Right renal cortex interstitium (tissue), 3 donors: ENCODE data around the gene USP19. TPM values are rescaled to one million over a fixed set of nuclear protein-coding genes. Genes with fewer than 3 reads are reported as not detected.

ENCODE experiments used
- DNase-seq, 3 donors: peaks; one replicate each; pipeline ENCODE4 v3.0.0-alpha.2; 2013; ENCODE audit warnings: low read depth in 3 of 3, low spot score in 2 of 3
- polyA plus RNA-seq, 3 donors: library from polyadenylated mRNA; unstranded; fragments of 120-200 nt; gene quantifications; one replicate each; pipeline ENCODE4 v1.2.1, GENCODE V29; 2013; ENCODE audit not compliant: insufficient read length in 3 of 3

The USP19 gene
- polyA plus RNA-seq, 3 donors: 60.2 to 63.0 (median 62.4) TPM

DNA sequence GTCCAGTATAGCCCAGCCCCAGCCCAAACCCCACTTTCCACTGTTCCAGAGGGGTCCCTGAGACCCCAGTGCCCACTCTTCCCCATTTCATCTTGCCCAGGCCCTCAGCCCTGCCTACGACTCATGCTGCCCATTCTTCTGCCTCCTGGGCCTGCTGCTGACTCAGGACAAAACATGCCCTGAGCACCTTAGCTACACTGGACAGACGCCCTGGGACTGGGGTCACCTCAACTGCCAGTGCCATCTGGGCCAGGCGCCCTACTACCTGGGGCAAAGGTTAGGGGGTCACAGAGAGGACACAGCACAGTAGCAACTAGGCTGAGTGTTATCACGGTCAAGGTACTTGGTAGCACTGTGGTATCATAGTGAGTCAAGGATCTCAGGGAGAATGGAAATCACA lies 14.9 kb upstream of the USP19 start:
- no peak for DNase-seq

DNA sequence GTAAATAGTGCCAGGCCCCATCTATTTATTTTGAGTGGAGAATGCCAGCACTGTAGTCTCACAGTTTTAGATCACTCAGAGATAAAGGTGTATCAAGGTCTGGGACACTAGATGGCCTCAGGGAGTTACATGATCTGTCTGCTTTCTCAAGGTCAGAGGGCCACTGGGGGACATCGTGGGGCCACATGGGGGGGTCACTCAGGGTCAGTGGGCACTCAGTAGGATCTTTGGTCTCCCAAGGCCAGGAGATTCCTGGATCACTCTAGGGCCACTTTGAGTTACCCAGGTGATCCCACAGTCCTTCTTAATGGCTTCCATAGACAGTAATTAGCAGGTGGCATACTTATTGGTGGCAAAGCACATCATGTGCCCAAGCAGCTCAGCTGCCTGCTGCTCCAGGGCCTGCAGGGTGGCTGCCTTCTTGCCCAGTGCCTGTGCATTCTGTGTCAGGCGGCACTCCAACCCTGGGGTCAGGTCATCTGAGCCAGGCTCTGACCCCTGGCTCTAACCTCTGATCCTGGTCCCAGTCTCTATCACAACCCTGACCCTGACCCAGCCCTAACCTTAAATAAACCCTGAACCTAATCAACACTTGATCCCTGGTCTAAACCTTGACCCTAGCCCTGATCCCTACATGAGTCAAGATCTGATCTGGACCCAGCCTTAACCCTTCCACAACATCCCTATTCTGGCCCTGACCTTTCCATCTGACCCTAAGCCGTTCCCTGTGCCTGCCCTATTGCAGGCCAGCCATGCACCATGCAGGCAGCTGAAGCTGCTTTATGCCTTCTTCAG lies 14.0 kb upstream of the USP19 start:
- no peak for DNase-seq

DNA sequence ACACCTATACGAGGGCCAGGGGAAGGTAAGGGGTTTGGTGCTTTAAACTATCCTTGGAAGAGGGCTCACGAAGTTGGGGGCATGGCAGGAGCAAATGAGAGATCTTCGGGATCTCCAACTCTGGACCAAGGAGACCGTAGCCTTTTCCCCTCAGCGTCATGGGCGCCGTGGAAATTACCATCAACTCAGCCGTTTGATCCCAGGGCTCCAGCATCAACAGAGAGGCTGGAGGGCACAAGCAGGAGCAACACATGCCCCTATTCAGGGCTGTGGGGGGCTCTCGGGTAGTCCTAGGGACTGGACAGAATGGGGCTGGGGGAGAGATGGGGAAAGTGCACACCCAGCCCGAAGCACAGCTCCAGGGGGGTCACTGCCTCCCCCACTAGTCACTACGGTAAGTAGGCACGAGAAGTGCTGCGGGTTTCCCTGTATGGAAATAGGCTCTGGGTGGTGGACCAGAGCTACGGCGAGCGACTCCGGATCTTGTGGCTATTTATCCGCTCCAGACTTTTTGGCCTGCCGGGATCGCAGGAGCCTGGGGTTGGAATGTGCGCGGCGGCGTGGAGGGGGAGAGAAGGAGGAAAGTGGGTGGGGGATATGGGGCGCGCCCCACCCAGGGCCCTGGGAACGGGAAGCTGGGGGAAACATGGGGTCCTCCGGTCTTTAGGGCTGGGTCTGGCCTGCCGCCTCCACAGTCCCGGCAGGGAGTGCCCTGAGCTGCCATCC lies 12.8 kb upstream of the USP19 start:
- peak; percentile 76 to 86 (median 79) for DNase-seq

DNA sequence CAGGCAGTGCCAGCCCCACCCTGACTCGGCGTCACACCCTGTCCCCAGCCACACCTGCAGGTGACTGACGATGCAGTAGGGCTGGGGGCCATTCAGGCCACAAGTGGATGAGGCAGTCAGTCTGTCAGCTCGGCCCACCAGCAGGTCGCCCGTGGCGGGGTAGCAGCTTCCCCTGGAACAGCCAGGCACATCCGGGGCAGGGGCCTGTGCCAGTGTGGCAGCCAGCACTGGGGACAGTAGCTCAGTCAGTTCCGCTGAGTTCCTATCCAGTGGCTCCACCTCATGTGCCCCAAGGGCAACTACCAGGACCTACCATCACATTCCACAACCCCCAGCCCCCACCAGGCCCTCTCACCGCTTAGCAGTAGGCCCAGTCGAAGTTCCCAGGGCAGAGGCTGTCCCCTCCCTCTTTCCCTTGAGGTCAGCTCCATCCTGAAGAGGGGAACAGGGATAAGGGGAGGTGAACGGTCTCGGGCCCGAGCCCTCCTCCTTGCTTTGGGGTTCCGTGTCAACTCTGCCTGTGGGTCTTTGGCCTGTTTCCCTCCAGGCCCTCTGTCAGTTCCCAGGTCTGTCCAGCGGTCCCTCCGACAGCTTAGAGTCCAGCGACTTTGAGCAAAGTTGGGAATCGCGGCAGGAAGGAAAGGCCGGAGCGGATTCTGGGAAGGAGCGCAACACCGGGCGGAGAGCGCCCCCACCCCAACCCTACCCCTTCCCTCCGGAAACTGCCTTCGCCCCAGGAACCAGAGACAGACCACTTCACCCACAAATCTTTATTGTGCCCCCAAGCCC lies 12.0 kb upstream of the USP19 start, which contains the start of gene LAMB2:
LAMB2 (minus strand) TSS at position 614 of the 789 bp plus-strand sequence; CDS start at position 431, 183 bp downstream.
- DNase-seq: peak; percentile 70 to 75 (median 71)

DNA sequence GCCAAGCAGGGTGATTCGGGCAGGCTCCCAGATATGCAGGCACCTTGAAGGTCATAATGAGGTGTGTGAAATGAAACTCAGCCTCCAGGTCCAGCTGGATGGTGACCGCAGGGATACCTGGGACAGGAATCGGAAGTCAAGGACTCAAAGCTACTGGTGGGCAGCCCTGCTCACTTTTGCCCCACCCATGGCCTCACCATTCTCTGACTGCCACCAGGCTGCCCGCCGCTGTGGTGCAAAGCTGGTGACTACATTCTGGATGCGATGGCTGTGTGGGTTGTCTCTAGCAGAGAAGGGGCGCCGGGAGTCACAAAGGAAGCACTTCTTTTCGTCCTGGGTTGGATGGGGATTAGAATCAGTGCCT lies 11.4 kb upstream of the USP19 start:
- DNase-seq: no peak

DNA sequence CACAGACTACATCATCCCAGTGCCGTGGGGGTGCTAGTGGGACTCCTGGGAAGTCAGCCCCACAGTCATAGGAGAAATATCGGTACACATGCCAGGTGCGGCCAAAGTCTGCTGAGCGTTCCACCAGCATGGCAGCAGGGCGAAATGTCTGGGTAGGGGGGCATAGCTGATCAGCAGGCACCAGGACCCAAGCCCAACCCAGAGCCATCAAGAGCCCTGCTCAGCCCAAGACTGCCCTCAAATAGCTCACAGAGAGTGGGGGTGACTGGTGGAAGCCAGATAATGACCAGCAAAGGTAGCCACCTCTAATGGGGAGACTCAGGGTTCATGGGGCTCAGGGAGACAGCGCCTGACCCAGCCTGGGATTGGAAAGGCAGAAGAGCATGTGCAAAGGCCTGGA lies 11.0 kb upstream of the USP19 start:
- DNase-seq: no peak

DNA sequence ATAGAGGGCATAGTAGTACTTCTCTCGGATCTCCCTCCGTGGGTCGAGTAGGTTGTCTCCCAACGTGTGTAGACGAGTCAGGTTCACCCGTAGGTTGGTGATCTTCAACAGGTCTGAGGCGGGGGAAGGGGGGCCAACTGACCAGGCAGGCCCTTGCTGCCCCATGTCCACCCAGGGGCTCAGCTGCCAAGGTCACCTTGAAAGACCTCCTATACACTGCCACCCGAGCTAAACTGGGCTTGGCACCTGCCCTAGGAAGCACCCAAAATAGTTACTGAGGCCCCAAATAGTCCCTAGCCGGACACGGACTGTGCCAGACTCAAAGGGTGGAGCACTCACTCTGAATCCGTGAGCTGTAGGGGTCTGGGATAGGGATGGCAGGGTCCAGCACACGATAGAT lies 10.4 kb upstream of the USP19 start:
- DNase-seq: no peak

DNA sequence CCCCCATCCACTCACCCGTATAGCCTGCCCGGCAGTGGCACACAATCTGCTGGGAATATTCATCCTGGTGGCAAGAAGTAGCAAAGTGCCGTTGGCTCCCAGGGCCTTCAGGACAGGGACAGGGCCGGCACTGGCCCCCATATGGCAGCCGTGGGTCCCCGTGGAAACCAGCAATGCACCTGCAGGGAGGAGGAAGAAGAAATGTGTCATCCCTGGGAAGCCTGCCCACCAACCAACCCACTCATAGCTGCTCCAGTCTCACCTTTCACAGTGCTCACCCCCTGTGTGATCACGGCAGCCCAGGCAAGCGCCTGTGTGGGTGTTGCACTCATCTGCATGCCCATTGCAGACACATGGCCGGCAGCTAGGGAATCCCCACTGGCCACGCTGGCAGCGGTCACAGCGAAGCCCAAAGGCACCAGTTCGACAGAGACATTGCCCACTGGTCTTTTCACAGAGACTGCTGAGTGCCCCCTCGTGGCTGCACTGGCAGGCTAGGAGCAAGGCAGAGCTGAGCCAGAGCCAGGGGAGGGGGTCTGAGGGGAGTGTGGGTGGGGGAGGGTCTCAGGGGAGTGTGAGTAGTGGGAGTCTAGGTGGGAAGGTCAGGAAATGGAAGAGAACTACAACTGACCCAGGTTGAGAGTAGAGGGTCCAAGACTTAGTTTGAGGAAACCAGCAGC lies 4.5 kb upstream of the USP19 start:
- no peak for DNase-seq

DNA sequence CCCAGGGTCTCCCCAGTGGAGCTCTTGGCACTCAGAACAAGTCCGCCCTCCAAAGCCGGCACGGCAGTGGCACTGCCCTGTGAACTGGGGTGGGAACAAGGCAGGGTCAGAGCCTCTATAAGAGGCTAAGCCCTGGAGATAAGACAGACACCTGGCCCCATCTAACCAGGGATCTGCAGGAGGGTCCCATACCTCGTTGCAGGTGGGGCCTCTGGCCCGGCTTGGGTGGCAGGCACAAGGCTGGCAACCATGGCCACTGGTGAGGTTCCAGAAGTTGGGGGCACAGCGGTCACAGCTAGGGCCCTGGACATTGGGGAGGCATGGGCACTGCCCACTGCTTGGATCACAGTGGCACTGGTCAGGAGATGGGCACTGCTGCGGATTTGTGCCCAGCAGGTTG lies 3.6 kb upstream of the USP19 start:
- DNase-seq: no peak

DNA sequence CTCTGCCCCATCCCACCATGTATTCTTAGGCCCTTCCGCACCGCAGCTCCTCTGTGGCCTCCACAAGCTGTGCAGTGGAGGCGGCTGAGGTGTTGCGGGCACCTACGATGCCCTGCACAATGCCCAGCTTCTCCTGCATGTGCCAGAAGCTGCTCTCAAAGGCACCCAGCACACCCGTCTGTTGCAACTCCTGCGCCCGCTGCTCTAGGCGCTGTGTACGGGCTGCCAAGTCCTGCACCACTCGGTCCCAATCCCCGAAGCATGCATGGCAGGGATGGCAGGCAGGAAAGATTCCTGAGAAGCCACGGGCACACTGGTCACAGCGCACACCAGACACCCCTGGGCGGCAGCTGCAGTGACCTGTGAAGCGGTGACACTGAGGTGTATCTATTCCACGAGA lies 3.1 kb upstream of the USP19 start:
- DNase-seq: no peak

DNA sequence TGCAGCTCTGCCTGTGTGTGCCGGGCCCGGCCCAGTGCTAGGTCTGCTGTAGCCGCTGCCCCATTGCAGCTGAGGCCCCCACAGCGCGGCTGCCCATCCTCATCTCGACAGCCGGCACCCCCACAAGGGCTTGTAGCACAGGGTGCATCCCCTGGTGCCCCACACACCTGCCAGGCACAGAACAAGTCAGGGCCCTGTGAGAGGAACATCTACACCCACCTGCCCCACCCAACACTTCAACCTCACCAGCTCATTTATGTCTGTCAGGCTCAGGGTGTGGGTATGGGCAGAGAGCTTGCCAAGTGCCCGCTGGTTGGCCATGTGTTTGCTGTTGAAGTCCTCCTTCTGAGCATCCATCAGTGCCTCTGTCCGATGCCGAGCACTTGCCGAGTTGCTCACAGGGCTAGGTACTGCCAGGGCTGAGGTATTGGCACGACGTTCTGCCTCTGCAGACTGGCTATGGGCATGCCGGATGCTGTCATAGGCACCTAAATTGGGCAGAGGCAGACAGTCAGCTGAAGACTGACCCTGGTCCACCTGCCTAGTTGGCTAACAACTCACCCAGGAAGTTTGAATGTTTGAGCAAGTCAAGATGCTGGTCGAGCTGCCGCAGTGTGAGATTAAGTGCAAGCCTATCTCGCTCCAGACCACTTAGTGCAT lies 2.4 kb upstream of the USP19 start:
- DNase-seq: no peak

DNA sequence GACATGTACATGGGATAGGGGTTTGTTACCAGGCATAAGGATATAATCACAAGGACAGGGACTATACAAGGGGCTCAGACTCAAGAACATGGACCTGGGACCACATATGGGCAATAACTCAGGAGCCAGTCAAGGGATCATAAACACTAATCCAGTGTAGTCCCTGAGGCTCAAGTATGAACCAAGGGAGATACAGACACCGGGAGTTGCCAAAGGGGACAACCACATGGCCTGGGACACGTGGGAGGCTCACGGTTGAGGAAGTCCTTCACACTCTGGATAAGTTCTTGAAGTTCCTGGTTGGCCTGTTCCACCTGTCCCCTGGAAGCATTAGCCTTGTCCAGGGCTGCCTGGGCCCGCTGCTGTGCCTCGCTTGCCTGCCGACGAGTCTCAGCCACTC lies 1.8 kb upstream of the USP19 start:
- no peak for DNase-seq

DNA sequence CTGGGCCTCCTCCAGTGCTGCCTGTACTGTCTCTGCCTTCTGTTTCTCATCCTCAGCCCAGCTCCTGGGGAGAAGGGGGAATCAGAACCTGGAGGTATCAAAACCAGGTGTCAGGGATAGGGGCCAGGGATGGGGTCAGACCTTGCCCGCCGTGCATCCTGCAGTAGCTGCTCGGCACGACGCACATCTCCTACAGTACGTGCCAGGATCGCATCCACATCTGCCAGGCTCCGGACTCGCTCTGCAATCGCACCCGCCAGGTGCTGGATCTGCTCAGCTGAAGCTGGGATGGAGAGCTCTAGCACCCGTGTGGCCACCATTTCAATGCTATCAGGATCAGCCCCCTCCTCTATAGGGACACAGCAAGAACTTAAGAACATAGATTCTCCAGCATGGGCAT lies 1.4 kb upstream of the USP19 start:
- DNase-seq: no peak

DNA sequence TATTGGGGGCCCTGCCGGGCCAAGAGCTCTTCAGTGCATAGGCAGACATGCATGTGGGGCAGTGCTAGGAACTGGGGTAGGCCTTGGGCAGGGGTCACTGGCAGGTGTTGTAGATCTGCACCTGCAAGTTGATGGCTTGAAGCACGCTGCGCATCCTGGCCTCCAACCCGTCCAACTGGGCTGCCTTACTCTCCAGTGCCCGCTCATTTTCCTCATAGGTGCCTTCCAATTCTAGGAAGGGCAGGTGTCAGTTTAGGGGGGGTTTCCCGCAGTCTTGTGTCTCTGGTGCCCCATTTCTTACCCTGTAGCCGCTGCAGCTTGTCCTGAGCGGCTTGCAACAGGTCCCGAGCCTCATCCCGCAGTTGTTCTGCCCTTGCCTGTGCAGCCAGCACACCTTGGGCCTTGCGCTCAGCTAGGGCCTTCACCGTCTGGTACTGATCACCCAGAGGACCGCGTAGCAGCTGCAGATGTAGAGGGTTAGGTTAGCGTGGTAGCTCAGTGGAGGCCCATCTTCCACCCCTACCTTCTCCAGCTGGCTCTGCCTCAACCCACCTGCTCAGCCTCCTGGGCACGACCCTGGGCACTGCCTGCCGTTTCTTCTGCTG lies 611 bp upstream of the USP19 start:
- no peak for DNase-seq

DNA sequence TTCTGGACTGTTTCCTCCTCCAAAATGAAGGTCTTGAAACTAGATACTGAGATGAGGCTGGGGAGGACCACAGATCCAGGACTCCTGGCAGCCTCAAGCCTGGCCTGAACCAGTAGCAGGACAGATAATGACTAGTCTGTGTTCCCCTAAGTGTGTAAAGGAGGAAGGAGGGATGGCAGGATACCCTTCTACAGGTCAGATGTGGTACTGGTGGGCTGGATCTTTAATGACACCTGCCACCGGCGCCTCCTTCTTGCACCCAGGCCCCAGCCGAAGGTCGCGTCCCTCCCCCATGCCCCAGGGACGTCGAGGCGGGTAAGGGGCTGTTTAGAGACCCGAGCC lies 556 bp downstream of the USP19 start:
- DNase-seq: no peak

DNA sequence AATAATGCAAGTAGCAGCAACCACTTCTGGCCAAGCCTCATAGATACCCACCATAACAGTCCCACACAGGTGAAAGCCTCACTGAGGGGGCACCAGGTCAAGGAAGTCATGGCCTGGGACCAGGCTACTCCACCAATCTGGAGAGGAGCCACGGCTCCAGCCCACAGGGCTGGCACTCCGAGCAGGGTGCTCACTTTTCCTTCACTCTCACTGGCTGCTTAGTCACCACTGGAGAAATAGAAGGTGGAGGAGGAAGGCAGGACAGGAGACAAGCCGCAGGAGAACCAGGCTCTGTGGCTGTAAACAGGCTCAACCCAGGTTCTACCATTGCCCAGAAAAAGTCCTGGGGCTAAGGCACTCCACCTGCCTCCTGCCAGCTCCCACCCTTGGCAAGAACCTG lies 1.2 kb downstream of the USP19 start:
- DNase-seq: no peak

DNA sequence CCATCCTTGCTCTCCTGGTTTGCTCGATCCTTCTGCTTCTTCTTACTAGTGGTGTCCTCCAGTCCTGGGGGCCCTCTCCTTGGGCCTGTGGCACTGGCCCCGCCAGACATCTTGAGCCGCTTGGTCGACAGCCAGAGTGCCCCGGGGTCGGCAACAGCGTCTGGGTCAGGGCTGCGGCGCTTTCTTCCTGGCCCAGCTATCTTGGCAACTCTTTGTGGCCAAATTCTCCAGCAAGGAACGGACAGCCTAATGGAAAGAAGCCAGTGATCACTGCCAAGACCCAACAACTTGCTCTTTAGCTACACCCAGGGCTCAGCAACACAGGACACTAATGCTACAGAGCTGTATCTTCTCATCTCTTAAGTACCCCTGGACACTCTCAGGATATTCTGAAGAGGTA lies 1.6 kb downstream of the USP19 start:
- no peak for DNase-seq

DNA sequence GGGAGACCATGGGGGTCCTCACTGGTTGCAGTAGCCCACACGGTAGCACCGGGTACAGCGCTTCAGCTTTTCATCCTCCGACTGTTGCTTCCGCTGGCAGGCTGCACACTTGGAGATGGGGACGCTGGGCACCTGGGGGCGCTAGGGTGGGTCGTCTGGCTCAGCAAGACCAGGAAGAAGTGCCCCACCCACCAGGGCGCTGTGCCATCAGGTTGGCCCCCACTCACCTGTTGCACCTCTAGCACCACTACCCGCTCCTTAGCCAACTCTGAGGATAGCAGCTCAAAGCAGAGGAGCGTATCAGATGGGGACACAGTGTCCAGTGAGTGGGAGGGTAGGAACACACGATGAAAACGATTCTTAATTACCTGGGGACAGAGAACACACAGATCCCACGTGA lies 8.4 kb downstream of the USP19 start:
- DNase-seq: no peak

DNA sequence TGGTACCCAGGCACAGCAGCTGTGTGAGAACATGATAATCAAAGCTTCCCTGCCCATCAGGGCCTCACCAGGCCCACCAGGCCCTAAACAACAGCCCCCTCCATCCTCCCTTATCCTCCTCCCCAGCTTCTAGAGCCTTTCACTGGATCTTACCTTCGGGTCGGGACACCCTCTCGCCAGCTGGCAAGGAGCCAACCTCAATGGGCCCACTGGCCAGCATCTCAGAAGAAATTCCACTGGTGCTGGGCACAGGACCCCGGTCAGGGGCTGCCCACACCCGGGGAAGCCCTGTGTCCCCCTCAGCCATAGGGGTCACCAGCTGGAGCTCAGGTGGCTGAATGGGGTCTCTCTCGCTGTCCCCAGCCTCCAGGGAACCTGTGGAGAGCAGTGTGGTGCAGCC lies 9.3 kb downstream of the USP19 start:
- no peak for DNase-seq

DNA sequence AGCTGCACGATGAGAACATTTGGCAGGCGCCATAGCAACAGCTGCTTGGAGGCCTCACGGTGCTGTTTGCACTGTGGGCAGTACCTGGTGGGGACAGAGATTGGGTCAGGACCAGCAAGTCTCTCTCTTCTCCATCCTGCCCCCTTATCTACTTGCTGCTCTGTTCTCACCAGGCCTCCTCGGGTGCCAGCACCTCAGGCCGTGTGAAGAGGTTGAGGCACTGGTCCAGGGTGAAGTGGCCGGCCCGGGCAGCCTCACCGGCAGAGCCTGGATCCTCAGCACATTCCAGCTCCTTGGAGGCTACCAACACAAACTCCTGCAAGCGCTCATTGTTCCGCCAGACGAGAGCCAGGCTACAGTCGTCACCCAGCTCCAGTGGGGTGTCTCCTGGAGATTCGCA lies 9.8 kb downstream of the USP19 start:
- no peak for DNase-seq
